IMR-90 (cell line): ENCODE data around the gene PBRM1. TPM values are rescaled to one million over a fixed set of nuclear protein-coding genes. Genes with fewer than 3 reads are reported as not detected.

ENCODE experiments used
- USF2 ChIP-seq: fragments of 150-350 bp; IDR thresholded peaks from 2 replicates; pipeline ENCODE4 v1.6.1; 2017; ENCODE audit warnings: mild to moderate bottlenecking, antibody characterized with exemption, low read length, low read depth
- polyA plus RNA-seq, 3 experiments: library from polyadenylated mRNA; depleted of rRNA; stranded (reverse); fragments of >200 nt; gene quantifications; 2 replicates each; pipeline ENCODE4 v1.2.3, GENCODE V29; 2012; ENCODE audit warnings: low replicate concordance in 1 of 3
- total RNA-seq: library from RNA; depleted of rRNA; stranded (reverse); fragments of >200 nt; gene quantifications from 2 replicates; pipeline ENCODE4 v1.2.3, GENCODE V29; 2012

PBRM1 gene
- total and polyA plus RNA-seq, 2 of the 4 experiments (the other 2 are of a cell fraction) = 16.5 to 72.6 TPM

GRCh38 chr3:52530918-52531826 lies 154.5 kb downstream of the PBRM1 start (continued):
- TF ChIP-seq USF2 = no peak
